HEK293 (cell line): ENCODE measurements around the gene PRR23C.

Source experiments
- CTCF ChIA-PET: fragments of 350-600 bp; formaldehyde crosslinking; extraction: SDS; loops from one replicate; lab custom pipeline; 2021; ENCODE audit warnings: antibody characterized with exemption; lab: Yijun Ruan, JAX
- POLR2A ChIA-PET: fragments of 300-600 bp; formaldehyde crosslinking; extraction: SDS; loops from one replicate; lab custom pipeline; 2020; ENCODE audit warnings: antibody characterized with exemption, inconsistent platforms; lab: Yijun Ruan, JAX
- H3K27ac ChIP-seq: fragments of 200-500 bp; sonication (Bioruptor generic); 2 replicates; pipeline ENCODE4 v1.5.1; 2014; ENCODE audit warnings: low read depth, low read length, control low read depth, inconsistent platforms; ENCODE audit errors: extremely low read depth
- H3K36me3 ChIP-seq, 2 experiments: fragments of 200-500 bp in 1 of 2; sonication (Bioruptor generic) in 1 of 2; 1 replicate in 1 of 2; 2 replicates in 1 of 2; pipeline ENCODE4 v1.5.1; 2014 to 2017; ENCODE audit warnings: inconsistent platforms in 2 of 2, low read length in 2 of 2; ENCODE audit not compliant: control insufficient read depth in 2 of 2, insufficient read depth in 1 of 2
- H3K4me1 ChIP-seq: fragments of 200-500 bp; sonication (Bioruptor generic); 2 replicates; pipeline ENCODE4 v1.5.1; 2014; ENCODE audit warnings: mild to moderate bottlenecking, low read length, inconsistent platforms; ENCODE audit not compliant: control insufficient read depth, insufficient read depth
- H3K4me3 ChIP-seq: 2 replicates; pipeline ENCODE4 v1.5.1; 2011; ENCODE audit warnings: low read depth, mild to moderate bottlenecking, control low read depth, low read length, moderate library complexity
- H3K9me3 ChIP-seq: fragments of 200-500 bp; sonication (Bioruptor generic); 2 replicates; pipeline ENCODE4 v1.5.1; 2014; ENCODE audit warnings: low read depth, low read length, inconsistent platforms; ENCODE audit not compliant: control insufficient read depth, insufficient read depth
- GFI1B ChIP-seq: fragments of 450-650 bp; formaldehyde crosslinking; IDR thresholded peaks from 2 replicates; pipeline ENCODE4 v1.5.1; 2016; ENCODE audit warnings: missing biosample characterization, missing genetic modification characterization
- GLI4 ChIP-seq: fragments of 450-650 bp; formaldehyde crosslinking; IDR thresholded peaks from 2 replicates; pipeline ENCODE4 v1.5.1; 2016; ENCODE audit warnings: missing biosample characterization, missing genetic modification characterization
- GLIS2 ChIP-seq: fragments of 450-650 bp; formaldehyde crosslinking; IDR thresholded peaks from 2 replicates; pipeline ENCODE4 v1.5.1; 2016; ENCODE audit warnings: missing biosample characterization, missing genetic modification characterization
- HIC1 ChIP-seq: fragments of 450-650 bp; formaldehyde crosslinking; IDR thresholded peaks from 2 replicates; pipeline ENCODE4 v1.5.1; 2016; ENCODE audit warnings: missing biosample characterization, missing genetic modification characterization
- INSM2 ChIP-seq: fragments of 450-650 bp; formaldehyde crosslinking; IDR thresholded peaks from 2 replicates; pipeline ENCODE4 v1.5.1; 2016; ENCODE audit warnings: missing biosample characterization, missing genetic modification characterization
- KLF16 ChIP-seq: fragments of 450-650 bp; formaldehyde crosslinking; IDR thresholded peaks from 2 replicates; pipeline ENCODE4 v1.5.1; 2017; ENCODE audit warnings: missing biosample characterization, missing genetic modification characterization
- KLF17 ChIP-seq: fragments of 450-650 bp; formaldehyde crosslinking; IDR thresholded peaks from 2 replicates; pipeline ENCODE4 v1.5.1; 2016; ENCODE audit warnings: missing biosample characterization, missing genetic modification characterization
- REST ChIP-seq: fragments of 450-650 bp; formaldehyde crosslinking; IDR thresholded peaks from 2 replicates; pipeline ENCODE4 v1.5.1; 2016; ENCODE audit warnings: missing biosample characterization, missing genetic modification characterization
- SP3 ChIP-seq: fragments of 450-650 bp; formaldehyde crosslinking; IDR thresholded peaks from 2 replicates; pipeline ENCODE4 v1.5.1; 2016; ENCODE audit warnings: missing biosample characterization, missing genetic modification characterization
- SP7 ChIP-seq: fragments of 450-650 bp; formaldehyde crosslinking; IDR thresholded peaks from 2 replicates; pipeline ENCODE4 v1.5.1; 2016; ENCODE audit warnings: missing biosample characterization, missing genetic modification characterization
- ZFP41 ChIP-seq: fragments of 450-650 bp; formaldehyde crosslinking; IDR thresholded peaks from 2 replicates; pipeline ENCODE4 v1.5.1; 2016; ENCODE audit warnings: missing biosample characterization, missing genetic modification characterization, borderline replicate concordance
- ZNF146 ChIP-seq: fragments of 450-650 bp; formaldehyde crosslinking; IDR thresholded peaks from 2 replicates; pipeline ENCODE4 v1.5.1; 2016; ENCODE audit warnings: missing biosample characterization, missing genetic modification characterization
- ZNF16 ChIP-seq: fragments of 450-650 bp; formaldehyde crosslinking; IDR thresholded peaks from 2 replicates; pipeline ENCODE4 v1.5.1; 2016; ENCODE audit warnings: low read depth, missing biosample characterization, missing genetic modification characterization
- ZNF2 ChIP-seq: fragments of 450-650 bp; formaldehyde crosslinking; IDR thresholded peaks from 2 replicates; pipeline ENCODE4 v1.5.1; 2016; ENCODE audit warnings: missing biosample characterization, missing genetic modification characterization
- ZNF23 ChIP-seq: fragments of 450-650 bp; formaldehyde crosslinking; IDR thresholded peaks from 2 replicates; pipeline ENCODE4 v1.5.1; 2016; ENCODE audit warnings: missing biosample characterization, missing genetic modification characterization, borderline replicate concordance
- ZNF37A ChIP-seq: fragments of 450-650 bp; IDR thresholded peaks from 2 replicates; pipeline ENCODE4 v1.5.1; 2018; ENCODE audit warnings: missing biosample characterization, missing genetic modification characterization
- ZNF404 ChIP-seq: fragments of 450-650 bp; formaldehyde crosslinking; IDR thresholded peaks from 2 replicates; pipeline ENCODE4 v1.5.1; 2017; ENCODE audit warnings: missing biosample characterization, missing genetic modification characterization
- ZNF544 ChIP-seq: fragments of 450-650 bp; formaldehyde crosslinking; IDR thresholded peaks from 2 replicates; pipeline ENCODE4 v1.5.0; 2017; ENCODE audit warnings: missing biosample characterization, missing genetic modification characterization
- ZNF580 ChIP-seq: fragments of 450-650 bp; formaldehyde crosslinking; IDR thresholded peaks from 2 replicates; pipeline ENCODE4 v1.5.1; 2016; ENCODE audit warnings: missing biosample characterization, missing genetic modification characterization
- ZNF704 ChIP-seq: fragments of 450-650 bp; formaldehyde crosslinking; IDR thresholded peaks from 2 replicates; pipeline ENCODE4 v1.5.1; 2016; ENCODE audit warnings: missing biosample characterization, missing genetic modification characterization
- ZNF791 ChIP-seq: fragments of 450-650 bp; formaldehyde crosslinking; IDR thresholded peaks from 2 replicates; pipeline ENCODE4 v1.5.1; 2016; ENCODE audit warnings: missing biosample characterization, missing genetic modification characterization
- ZSCAN30 ChIP-seq: fragments of 450-650 bp; IDR thresholded peaks from 2 replicates; pipeline ENCODE4 v1.5.1; 2018; ENCODE audit warnings: missing biosample characterization, mild to moderate bottlenecking, missing genetic modification characterization, moderate library complexity

The PRR23C gene

GRCh38 chr3:139024968-139025367 is 19.7 kb downstream of the PRR23C start:
- no peak overlapping the region for H3K4me3 ChIP-seq
- ChIA-PET POLR2A (no interaction called here), CTCF (no interaction called here)
- H3K27ac ChIP-seq, result no peak overlapping the region
- no peaks in the 10 kb centered on the region for H3K4me1 ChIP-seq
- no peak for TF ChIP-seq ZNF544 (tag by site-specific recombination)
- TF ChIP-seq GLI4, result no peak
- no peak for TF ChIP-seq ZNF791
- no peak for TF ChIP-seq ZNF37A (tag by site-specific recombination)
- no peak for TF ChIP-seq ZNF16 (tag by site-specific recombination)
- no peak for TF ChIP-seq INSM2
- no peak for TF ChIP-seq ZNF146 (tag by site-specific recombination)
- TF ChIP-seq ZNF404 (tag by site-specific recombination), result no peak
- no peak for TF ChIP-seq ZNF2 (tag by site-specific recombination)
- TF ChIP-seq REST (tag by site-specific recombination), result no peak
- no peak for TF ChIP-seq KLF16 (tag by site-specific recombination)
- TF ChIP-seq ZSCAN30 (tag by site-specific recombination), result no peak
- TF ChIP-seq GFI1B, result no peak
- H3K9me3 ChIP-seq, result no peaks in the 10 kb centered on the region
- no peaks in the 10 kb centered on the region for H3K36me3 ChIP-seq

GRCh38 chr3:139020868-139021234 is 23.8 kb downstream of the PRR23C start, which contains the start of gene PRR23B:
PRR23B (minus strand) TSS chr3:139020926; CDS start chr3:139020661, 265 bp downstream.
- ChIA-PET CTCF (no interaction called here), POLR2A (no interaction called here)
- Histone ChIP-seq H3K4me3 (no peak within 1 kb of the TSS), H3K27ac (no peak within 1 kb of the TSS), H3K9me3 (no peaks in the 10 kb centered on the region), H3K4me1 (no peaks in the 10 kb centered on the region), H3K36me3 (no peaks in the 10 kb centered on the region)
- TF ChIP-seq SP7 (tag by site-specific recombination), result no peak
- TF ChIP-seq GLIS2 (tag by site-specific recombination), result no peak
- TF ChIP-seq ZNF580, result no peak
- no peak for TF ChIP-seq ZFP41 (tag by site-specific recombination)
- no peak for TF ChIP-seq SP3
- TF ChIP-seq ZNF23, result no peak
- TF ChIP-seq KLF17 (tag by site-specific recombination), result no peak
- TF ChIP-seq ZNF704 (tag by site-specific recombination), result no peak
- no peak for TF ChIP-seq HIC1 (tag by site-specific recombination)
